Trophoblast cell (in vitro differentiated cells and primary cell): ENCODE results near the gene ALKBH5.

ENCODE experiments used
- DNase-seq, 2 donors: peaks; one replicate each; pipeline ENCODE4 v3.0.0-alpha.2; 2016
- H2AFZ ChIP-seq: 2 replicates; pipeline ENCODE4 v1.6.1; 2013; ENCODE audit warnings: low read length, moderate library complexity, mild to moderate bottlenecking; ENCODE audit not compliant: insufficient read depth, poor library complexity
- H2AK5ac ChIP-seq: 2 replicates; pipeline ENCODE4 v1.6.1; 2013; ENCODE audit warnings: mild to moderate bottlenecking, low read length
- H2BK120ac ChIP-seq: 2 replicates; pipeline ENCODE4 v1.6.1; 2013; ENCODE audit warnings: low read length, mild to moderate bottlenecking, moderate library complexity; ENCODE audit not compliant: insufficient read depth, poor library complexity
- H2BK12ac ChIP-seq: 2 replicates; pipeline ENCODE4 v1.6.1; 2013; ENCODE audit warnings: mild to moderate bottlenecking, low read length, moderate library complexity
- H2BK5ac ChIP-seq: 2 replicates; pipeline ENCODE4 v1.6.1; 2013; ENCODE audit warnings: low read length, low read depth, moderate library complexity, mild to moderate bottlenecking; ENCODE audit not compliant: poor library complexity
- H3K14ac ChIP-seq: 2 replicates; pipeline ENCODE4 v1.6.1; 2013; ENCODE audit warnings: mild to moderate bottlenecking, low read length
- H3K18ac ChIP-seq: 2 replicates; pipeline ENCODE4 v1.6.1; 2013; ENCODE audit warnings: mild to moderate bottlenecking, low read length
- H3K23ac ChIP-seq: 2 replicates; pipeline ENCODE4 v1.6.1; 2013; ENCODE audit warnings: low read length
- H3K27ac ChIP-seq: 2 replicates; pipeline ENCODE4 v1.5.1; 2013; ENCODE audit warnings: low read depth, mild to moderate bottlenecking, inconsistent platforms, low read length, moderate library complexity
- H3K27me3 ChIP-seq: 2 replicates; pipeline ENCODE4 v1.6.1; 2013; ENCODE audit warnings: inconsistent platforms, mild to moderate bottlenecking, low read length, moderate library complexity; ENCODE audit not compliant: insufficient read depth
- H3K36me3 ChIP-seq, 2 experiments: 1 replicate in 1 of 2; 2 replicates in 1 of 2; pipeline ENCODE4 v1.6.1; 2013; ENCODE audit warnings: low read length in 2 of 2, mild to moderate bottlenecking in 2 of 2, moderate library complexity in 1 of 2; ENCODE audit not compliant: insufficient read depth in 2 of 2, control insufficient read depth in 1 of 2
- H3K4ac ChIP-seq: 2 replicates; pipeline ENCODE4 v1.6.1; 2013; ENCODE audit warnings: low read depth, mild to moderate bottlenecking, low read length, moderate library complexity
- H3K4me1 ChIP-seq, 2 experiments: 1 replicate in 1 of 2; 2 replicates in 1 of 2; pipeline ENCODE4 v1.6.1; 2013; ENCODE audit warnings: low read length in 2 of 2, mild to moderate bottlenecking in 2 of 2, moderate library complexity in 1 of 2; ENCODE audit not compliant: insufficient read depth in 2 of 2, control insufficient read depth in 1 of 2
- H3K4me2 ChIP-seq: 2 replicates; pipeline ENCODE4 v1.6.1; 2013; ENCODE audit warnings: inconsistent platforms, mild to moderate bottlenecking, low read length, moderate library complexity
- H3K4me3 ChIP-seq: 2 replicates; pipeline ENCODE4 v1.5.1; 2013; ENCODE audit warnings: mild to moderate bottlenecking, low read depth, low read length, inconsistent platforms
- H3K79me1 ChIP-seq: one replicate; pipeline ENCODE4 v1.6.1; 2013; ENCODE audit warnings: low read length
- H3K79me2 ChIP-seq: 2 replicates; pipeline ENCODE4 v1.6.1; 2013; ENCODE audit warnings: low read length, mild to moderate bottlenecking; ENCODE audit not compliant: control insufficient read depth, insufficient read depth, poor library complexity
- H3K9ac ChIP-seq: 2 replicates; pipeline ENCODE4 v1.6.1; 2013; ENCODE audit warnings: mild to moderate bottlenecking, low read length
- H3K9me3 ChIP-seq: 2 replicates; pipeline ENCODE4 v1.6.1; 2013; ENCODE audit warnings: low read depth, mild to moderate bottlenecking, control low read depth, inconsistent platforms, low read length; ENCODE audit not compliant: insufficient read depth
- H4K12ac ChIP-seq: 2 replicates; pipeline ENCODE4 v1.6.1; 2013; ENCODE audit warnings: low read depth, mild to moderate bottlenecking, low read length, moderate library complexity
- H4K8ac ChIP-seq: 2 replicates; pipeline ENCODE4 v1.6.1; 2013; ENCODE audit warnings: low read depth, mild to moderate bottlenecking, low read length, moderate library complexity
- H4K91ac ChIP-seq: one replicate; pipeline ENCODE4 v1.6.1; 2013; ENCODE audit warnings: low read depth, mild to moderate bottlenecking, low read length, moderate library complexity
- WGBS: extraction: QIAGEN DNeasy Blood & Tissue Kit; methylation state at CpG from one replicate; pipeline ENCODE4 v1.1.7; 2013; ENCODE audit warnings: missing lambda C conversion rate; ENCODE audit not compliant: insufficient read length, insufficient coverage; ENCODE audit errors: extremely low coverage; 5-methylcytosine and 5-hydroxymethylcytosine counted together

Gene ALKBH5

GRCh38 chr17:18151290-18151689 is 32.3 kb upstream of the ALKBH5 start:
- Histone ChIP-seq H3K4me1 (peaks cover 2 to 4% of the 10 kb centered on the region in 2 experiments), H3K27me3 (no peaks in the 10 kb centered on the region), H3K79me2 (no peaks in the 10 kb centered on the region), H3K4ac (no peak overlapping the region), H3K14ac (no peak overlapping the region), H3K36me3 (no peaks in the 10 kb centered on the region), H3K9me3 (no peaks in the 10 kb centered on the region), H3K18ac (no peak overlapping the region), H4K12ac (no peak overlapping the region), H4K8ac (no peak overlapping the region), H2AFZ (no peak overlapping the region), H3K27ac (no peak overlapping the region), H3K4me2 (no peak overlapping the region), H4K91ac (no peak overlapping the region), H3K4me3 (no peak overlapping the region), H2BK5ac (no peak overlapping the region), H3K9ac (no peak overlapping the region), H3K79me1 (peaks cover 2% of the 10 kb centered on the region), H2BK12ac (no peak overlapping the region), H3K23ac (no peak overlapping the region), H2BK120ac (no peak overlapping the region), H2AK5ac (no peak overlapping the region)
- no peak for DNase-seq
- WGBS, result no CpG with 5 or more reads among the region's 9 CpGs

DNA sequence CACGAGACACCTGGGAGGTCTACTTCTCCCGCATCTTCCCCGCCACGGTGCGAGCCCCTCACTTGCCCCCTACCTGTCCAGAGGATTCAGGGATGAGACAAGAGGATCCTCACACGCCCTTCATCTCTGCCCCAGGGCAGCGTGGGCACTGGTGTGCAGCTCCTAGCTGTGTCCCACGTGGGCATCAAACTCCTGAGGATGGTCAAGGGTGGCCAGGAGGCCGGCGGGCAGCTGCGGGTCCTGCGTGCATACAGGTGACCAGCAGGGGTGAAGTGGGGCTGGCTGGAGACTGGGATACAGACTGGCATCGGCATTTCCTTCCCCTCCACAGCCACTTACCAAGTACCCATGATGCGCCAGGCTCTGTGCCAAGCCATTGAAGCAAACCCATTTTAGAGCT is 28.4 kb upstream of the ALKBH5 start:
- Histone ChIP-seq H3K4me2 (no peak overlapping the region), H3K14ac (no peak overlapping the region), H3K27ac (no peak overlapping the region), H3K4ac (no peak overlapping the region), H2AK5ac (no peak overlapping the region), H4K91ac (no peak overlapping the region), H3K79me2 (no peaks in the 10 kb centered on the region), H3K27me3 (no peaks in the 10 kb centered on the region), H2BK12ac (no peak overlapping the region), H3K79me1 (peaks cover 6% of the 10 kb centered on the region), H2AFZ (no peak overlapping the region), H3K36me3 (no peaks in the 10 kb centered on the region), H2BK5ac (no peak overlapping the region), H3K4me1 (peaks cover 7 to 8% of the 10 kb centered on the region in 2 experiments), H4K8ac (no peak overlapping the region), H2BK120ac (no peak overlapping the region), H3K23ac (no peak overlapping the region), H3K9ac (no peak overlapping the region), H4K12ac (no peak overlapping the region), H3K4me3 (no peak overlapping the region), H3K18ac (no peak overlapping the region), H3K9me3 (no peaks in the 10 kb centered on the region)
- WGBS, result no CpG with 5 or more reads among the region's 14 CpGs
- no peak for DNase-seq

- Histone ChIP-seq H3K14ac (no peak overlapping the region), H3K27me3 (no peaks in the 10 kb centered on the region), H3K79me2 (no peaks in the 10 kb centered on the region), H3K27ac (no peak overlapping the region), H2BK120ac (no peak overlapping the region), H3K4me3 (no peak overlapping the region), H3K4me2 (no peak overlapping the region), H2AK5ac (no peak overlapping the region), H2AFZ (no peak overlapping the region), H3K4me1 (peaks cover 7 to 8% of the 10 kb centered on the region in 2 experiments), H3K36me3 (no peaks in the 10 kb centered on the region), H3K9me3 (no peaks in the 10 kb centered on the region), H3K23ac (no peak overlapping the region), H2BK5ac (no peak overlapping the region), H4K8ac (no peak overlapping the region), H3K9ac (no peak overlapping the region), H4K91ac (no peak overlapping the region), H3K18ac (no peak overlapping the region), H3K4ac (no peak overlapping the region), H4K12ac (no peak overlapping the region), H3K79me1 (peaks cover 6% of the 10 kb centered on the region), H2BK12ac (no peak overlapping the region)
- DNase-seq, result no peak
- WGBS, result no CpG with 5 or more reads among the region's 8 CpGs
Measured at GRCh38 chr17:18156171-18156975, 27.3 kb upstream of the ALKBH5 start.

GRCh38 chr17:18156976-18157280 is 26.7 kb upstream of the ALKBH5 start:
- H2BK5ac ChIP-seq, result no peak overlapping the region
- H3K4me2 ChIP-seq, result no peak overlapping the region
- H3K27me3 ChIP-seq, result no peaks in the 10 kb centered on the region
- no peak overlapping the region for H4K91ac ChIP-seq
- H3K27ac ChIP-seq, result no peak overlapping the region
- no peak overlapping the region for H3K14ac ChIP-seq
- no peak overlapping the region for H2AK5ac ChIP-seq
- DNase-seq, result no peak
- peaks cover 7 to 8% of the 10 kb centered on the region in 2 experiments for H3K4me1 ChIP-seq
- H2BK12ac ChIP-seq, result no peak overlapping the region
- H3K36me3 ChIP-seq, result no peaks in the 10 kb centered on the region
- no peak overlapping the region for H3K9ac ChIP-seq
- no peak overlapping the region for H3K23ac ChIP-seq
- H3K9me3 ChIP-seq, result no peaks in the 10 kb centered on the region
- H4K8ac ChIP-seq, result no peak overlapping the region
- no peak overlapping the region for H3K4ac ChIP-seq
- H3K18ac ChIP-seq, result no peak overlapping the region
- peaks cover 6% of the 10 kb centered on the region for H3K79me1 ChIP-seq
- no peak overlapping the region for H3K4me3 ChIP-seq
- H2BK120ac ChIP-seq, result no peak overlapping the region
- no peak overlapping the region for H2AFZ ChIP-seq
- no peak overlapping the region for H4K12ac ChIP-seq
- no CpG with 5 or more reads among the region's 10 CpGs for WGBS
- H3K79me2 ChIP-seq, result no peaks in the 10 kb centered on the region
